Tibial artery (tissue), 4 donors: ENCODE measurements around the gene C16orf78.

Experiments
- DNase-seq, 2 donors: peaks; one replicate each; pipeline ENCODE4 v3.0.0-alpha.2; 2019
- H3K27ac ChIP-seq, 2 donors: fragments of 200-600 bp; sonication (generic) in 1 of 2; 1 replicate in 1 of 2; 2 replicates in 1 of 2; pipeline ENCODE4 v1.5.1; 2018 to 2019; ENCODE audit warnings: mild to moderate bottlenecking in 1 of 2
- H3K27me3 ChIP-seq, 2 donors: fragments of 200-600 bp; sonication (generic) in 1 of 2; one replicate each; pipeline versions ENCODE4 v1.5.1 to v1.6.0; 2016 to 2019
- H3K36me3 ChIP-seq, 3 donors: fragments of 200-600 bp; sonication (generic) in 2 of 3; one replicate each; pipeline ENCODE4 v1.5.1; 2016 to 2019; ENCODE audit warnings: mild to moderate bottlenecking in 2 of 3
- H3K4me1 ChIP-seq, 4 donors: fragments of 200-600 bp; sonication (generic) in 2 of 4; 1 replicate in 3 of 4; 2 replicates in 1 of 4; pipeline ENCODE4 v1.5.1; 2016 to 2019
- H3K4me3 ChIP-seq, 2 donors: fragments of 200-600 bp; sonication (generic) in 1 of 2; 1 replicate in 1 of 2; 2 replicates in 1 of 2; pipeline ENCODE4 v1.5.1; 2018 to 2019; ENCODE audit warnings: mild to moderate bottlenecking in 2 of 2
- H3K9me3 ChIP-seq, 3 donors: fragments of 200-600 bp; sonication (generic) in 1 of 3; one replicate each; pipeline ENCODE4 v1.5.1; 2016 to 2019
- intact Hi-C: fragments of 100-400 bp; cut with DNase I; formaldehyde crosslinking; loops from one replicate; pipeline ENCODE4 v1.15.0; 2023; ENCODE audit warnings: low total_unique reads
- TF ChIP-seq, protein P1 (sequence below), 2 experiments: fragments of 200-600 bp in 1 of 2; fragments of 450-650 bp in 1 of 2; IDR thresholded peaks; one replicate each; pipeline ENCODE4 v1.5.1; 2017 to 2019; ENCODE audit warnings: antibody characterized with exemption in 2 of 2, mild to moderate bottlenecking in 1 of 2, moderate library complexity in 1 of 2

C16orf78 gene

DNA sequence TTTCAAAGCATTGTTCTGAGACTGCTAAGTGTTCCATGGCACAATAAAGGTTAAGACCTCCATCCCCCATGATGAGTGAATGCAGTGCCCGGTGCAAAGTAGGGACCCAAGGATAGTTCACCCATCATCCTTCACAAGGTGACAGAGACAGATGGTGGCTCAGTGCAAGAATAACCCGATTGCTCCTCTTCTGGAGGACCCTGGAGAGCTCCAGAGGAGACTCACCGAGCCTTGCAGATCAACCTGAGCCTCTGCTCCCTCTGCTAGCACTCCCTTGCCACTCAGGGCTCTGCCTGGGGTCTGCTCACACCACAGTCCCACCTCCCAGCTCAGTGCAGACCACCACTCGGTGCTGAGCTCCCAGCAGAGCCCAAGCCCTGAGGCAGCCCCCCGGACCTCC lies 49.3 kb downstream of the C16orf78 start:
- Histone ChIP-seq H3K27me3 (peaks cover 0 to 11% of the 10 kb centered on the region in 2 donors), H3K4me3 (no peak overlapping the region), H3K4me1 (no peaks in the 10 kb centered on the region), H3K27ac (no peak overlapping the region), H3K9me3 (no peaks in the 10 kb centered on the region), H3K36me3 (no peaks in the 10 kb centered on the region)
- intact Hi-C loops = no loop called here
- TF ChIP-seq, protein P1, sequence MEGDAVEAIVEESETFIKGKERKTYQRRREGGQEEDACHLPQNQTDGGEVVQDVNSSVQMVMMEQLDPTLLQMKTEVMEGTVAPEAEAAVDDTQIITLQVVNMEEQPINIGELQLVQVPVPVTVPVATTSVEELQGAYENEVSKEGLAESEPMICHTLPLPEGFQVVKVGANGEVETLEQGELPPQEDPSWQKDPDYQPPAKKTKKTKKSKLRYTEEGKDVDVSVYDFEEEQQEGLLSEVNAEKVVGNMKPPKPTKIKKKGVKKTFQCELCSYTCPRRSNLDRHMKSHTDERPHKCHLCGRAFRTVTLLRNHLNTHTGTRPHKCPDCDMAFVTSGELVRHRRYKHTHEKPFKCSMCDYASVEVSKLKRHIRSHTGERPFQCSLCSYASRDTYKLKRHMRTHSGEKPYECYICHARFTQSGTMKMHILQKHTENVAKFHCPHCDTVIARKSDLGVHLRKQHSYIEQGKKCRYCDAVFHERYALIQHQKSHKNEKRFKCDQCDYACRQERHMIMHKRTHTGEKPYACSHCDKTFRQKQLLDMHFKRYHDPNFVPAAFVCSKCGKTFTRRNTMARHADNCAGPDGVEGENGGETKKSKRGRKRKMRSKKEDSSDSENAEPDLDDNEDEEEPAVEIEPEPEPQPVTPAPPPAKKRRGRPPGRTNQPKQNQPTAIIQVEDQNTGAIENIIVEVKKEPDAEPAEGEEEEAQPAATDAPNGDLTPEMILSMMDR (IDR thresholded peaks at IDR 0.05) = no peak
- no peak for DNase-seq

DNA sequence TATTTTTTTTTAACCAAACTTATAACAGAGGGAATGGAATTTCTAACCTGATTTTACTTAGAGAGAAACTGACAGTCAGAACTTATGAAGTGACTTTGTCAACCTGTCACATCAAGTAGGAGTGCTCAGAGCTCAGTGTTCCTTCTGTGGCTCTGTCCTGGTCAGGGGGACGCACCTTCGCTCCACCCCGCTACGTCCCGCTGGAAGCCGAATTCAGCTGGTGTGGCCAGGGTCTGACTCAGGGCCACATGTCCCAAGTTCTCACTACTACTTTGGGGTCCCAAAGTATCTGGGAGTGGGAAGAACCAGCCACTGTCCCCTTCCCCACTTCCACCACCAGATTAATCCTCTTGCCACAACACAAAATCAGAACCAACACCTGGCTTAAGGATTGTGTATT lies 51.4 kb downstream of the C16orf78 start:
- Histone ChIP-seq H3K27me3 (peaks cover 0 to 9% of the 10 kb centered on the region in 2 donors), H3K27ac (no peak overlapping the region), H3K4me1 (no peaks in the 10 kb centered on the region), H3K36me3 (no peaks in the 10 kb centered on the region), H3K4me3 (no peak overlapping the region), H3K9me3 (no peaks in the 10 kb centered on the region)
- intact Hi-C loops = no loop called here
- TF ChIP-seq, protein P1 (IDR thresholded peaks at IDR 0.05) = no peak
- peak in 1 of 2 donors; percentile 10 for DNase-seq

DNA sequence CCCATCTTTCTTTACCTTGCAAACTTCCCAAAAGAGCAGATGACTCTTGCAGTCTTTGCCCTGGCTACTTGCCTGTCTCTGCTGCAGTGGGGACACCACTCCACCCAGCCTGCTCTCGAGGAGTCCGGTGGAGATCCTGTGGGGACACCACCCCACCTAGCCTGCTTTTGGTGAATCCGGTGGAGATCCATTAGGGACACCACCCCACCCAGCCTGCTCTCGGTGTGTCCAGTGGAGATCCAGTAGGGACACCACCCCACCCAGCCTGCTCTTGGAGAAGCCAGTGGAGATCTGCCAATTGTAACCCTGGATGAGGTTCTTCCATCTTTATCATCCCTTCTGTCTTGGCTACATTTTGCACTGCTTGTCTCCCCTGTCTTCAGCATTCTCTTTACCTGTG lies 54.2 kb downstream of the C16orf78 start:
- no peaks in the 10 kb centered on the region for H3K4me1 ChIP-seq
- no peaks in the 10 kb centered on the region for H3K9me3 ChIP-seq
- H3K36me3 ChIP-seq = no peaks in the 10 kb centered on the region
- peak in 1 of 2 donors; percentile 39 for DNase-seq
- TF ChIP-seq, protein P1 (IDR thresholded peaks at IDR 0.05) = no peak
- no peaks in the 10 kb centered on the region for H3K27me3 ChIP-seq
- intact Hi-C loops = no loop called here
- no peak overlapping the region for H3K4me3 ChIP-seq
- H3K27ac ChIP-seq = no peak overlapping the region

DNA sequence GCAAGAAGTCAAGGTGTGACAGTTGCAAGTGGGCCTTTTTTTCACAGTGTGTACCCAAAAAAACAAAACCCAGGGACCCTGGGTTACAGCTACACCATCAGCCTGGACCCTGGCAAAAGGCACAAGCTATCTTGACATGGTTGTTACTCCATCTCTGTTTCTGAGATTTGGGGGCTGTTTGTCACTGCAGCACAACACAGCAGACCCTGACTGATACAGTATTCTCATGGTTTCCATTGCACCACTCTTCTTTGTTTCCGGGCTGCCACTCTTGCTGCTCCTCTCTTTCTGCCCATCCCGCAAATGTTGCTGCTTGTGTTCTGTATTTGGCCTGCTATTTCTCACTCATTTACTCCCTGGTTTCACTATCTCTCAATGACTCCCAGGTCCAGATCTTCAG lies 55.2 kb downstream of the C16orf78 start:
- no peaks in the 10 kb centered on the region for H3K9me3 ChIP-seq
- no peaks in the 10 kb centered on the region for H3K4me1 ChIP-seq
- H3K27ac ChIP-seq = no peak overlapping the region
- H3K4me3 ChIP-seq = no peak overlapping the region
- intact Hi-C loops = no loop called here
- no peaks in the 10 kb centered on the region for H3K27me3 ChIP-seq
- no peaks in the 10 kb centered on the region for H3K36me3 ChIP-seq
- DNase-seq = no peak
- TF ChIP-seq, protein P1 (IDR thresholded peaks at IDR 0.05) = no peak

DNA sequence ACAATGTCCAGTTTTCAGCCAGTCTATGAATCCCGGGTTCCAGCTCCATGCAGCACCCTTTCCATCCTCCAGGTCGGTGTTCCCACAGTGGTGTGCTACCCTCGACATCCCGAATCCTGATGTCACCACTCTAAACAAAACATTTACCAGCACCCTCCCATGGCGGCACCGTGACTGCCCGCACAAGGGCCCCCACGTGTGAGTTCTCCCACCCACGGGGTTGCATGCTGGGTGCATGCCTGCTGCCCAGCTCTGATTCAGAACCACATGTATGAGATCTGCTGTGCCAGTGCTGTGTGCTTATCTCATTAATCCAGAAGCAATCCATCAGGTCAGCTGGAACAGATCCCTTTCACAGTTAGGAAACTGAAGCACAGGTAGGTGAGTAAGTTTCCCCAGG lies 57.4 kb downstream of the C16orf78 start:
- intact Hi-C loops = no loop called here
- no peak overlapping the region for H3K27ac ChIP-seq
- TF ChIP-seq, protein P1 (IDR thresholded peaks at IDR 0.05) = no peak
- peak in 1 of 2 donors; percentile 32 for DNase-seq
- H3K4me3 ChIP-seq = no peak overlapping the region
- no peaks in the 10 kb centered on the region for H3K9me3 ChIP-seq
- no peaks in the 10 kb centered on the region for H3K36me3 ChIP-seq
- H3K27me3 ChIP-seq = no peaks in the 10 kb centered on the region
- no peaks in the 10 kb centered on the region for H3K4me1 ChIP-seq
